PC-3 (cell line): Measurements from ENCODE around the gene SLC9A9. TPM values are rescaled to one million over a fixed set of nuclear protein-coding genes. Genes with fewer than 3 reads are reported as not detected.

Experiments
- ATAC-seq: fragments of 200-7000 bp; cut with Tn5 transposase; 2 replicates; pipeline ENCODE4 v1.9.1; 2020; ENCODE audit warnings: mild to moderate bottlenecking, moderate library complexity
- BruUV-seq: library from RNA; stranded (reverse); fragments of 400-500 nt; replicated peaks from 2 replicates; lab custom pipeline; 2021; lab: Mats Ljungman, UMichigan
- CTCF ChIA-PET: fragments of 300-600 bp; sonication (Branson Sonifier 250); formaldehyde crosslinking; loops from one replicate; lab custom pipeline; 2022; ENCODE audit warnings: antibody characterized with exemption; lab: Charles Lee
- POLR2A ChIA-PET: fragments of 300-600 bp; sonication (Branson Sonifier 250); formaldehyde crosslinking; loops from one replicate; lab custom pipeline; 2022; ENCODE audit warnings: antibody characterized with exemption; ENCODE audit not compliant: unreplicated experiment; lab: Charles Lee
- DNase-seq: peaks from one replicate; pipeline ENCODE4 v3.0.0-alpha.2; 2015
- H2AFZ ChIP-seq: fragments of 300-600 bp; sonication (generic); 2 replicates; pipeline ENCODE4 v1.6.0; 2016; ENCODE audit warnings: antibody characterized with exemption, low read length
- H3F3A ChIP-seq: fragments of 300-600 bp; sonication (generic); one replicate; pipeline ENCODE4 v1.6.0; 2017; ENCODE audit warnings: antibody characterized with exemption, low read length, control low read depth, mild to moderate bottlenecking; ENCODE audit not compliant: unreplicated experiment
- H3K27ac ChIP-seq: fragments of 300-600 bp; sonication (generic); 2 replicates; pipeline ENCODE4 v1.5.1; 2016; ENCODE audit warnings: mild to moderate bottlenecking, low read length
- H3K27me3 ChIP-seq: fragments of 300-600 bp; sonication (generic); 2 replicates; pipeline ENCODE4 v1.6.1; 2016; ENCODE audit warnings: low read length, mixed read lengths
- H3K36me3 ChIP-seq: fragments of 300-600 bp; sonication (generic); 2 replicates; pipeline ENCODE4 v1.6.1; 2016; ENCODE audit warnings: low read depth, mixed run types, low read length, mixed read lengths
- H3K4me1 ChIP-seq: fragments of 300-600 bp; sonication (generic); 2 replicates; pipeline ENCODE4 v1.5.1; 2016; ENCODE audit warnings: low read length; ENCODE audit not compliant: insufficient read depth
- H3K4me2 ChIP-seq: fragments of 300-600 bp; sonication (generic); 2 replicates; pipeline ENCODE4 v1.6.0; 2016; ENCODE audit warnings: low read length
- H3K4me3 ChIP-seq: fragments of 300-600 bp; sonication (generic); 2 replicates; pipeline ENCODE4 v1.5.1; 2016; ENCODE audit warnings: mild to moderate bottlenecking, low read length, mixed read lengths
- H3K79me2 ChIP-seq: fragments of 300-600 bp; sonication (generic); 2 replicates; pipeline ENCODE4 v1.6.1; 2017; ENCODE audit warnings: low read length, mixed read lengths
- H3K9ac ChIP-seq: fragments of 300-600 bp; sonication (generic); 2 replicates; pipeline ENCODE4 v1.6.0; 2016; ENCODE audit warnings: mild to moderate bottlenecking, low read length
- H3K9me2 ChIP-seq: fragments of 300-600 bp; sonication (generic); replicated peaks from 2 replicates; pipeline ENCODE4 v1.6.1; 2016; ENCODE audit warnings: mixed run types, low read length, mixed read lengths
- H3K9me3 ChIP-seq: fragments of 300-600 bp; sonication (generic); 2 replicates; pipeline ENCODE4 v1.6.1; 2016; ENCODE audit warnings: low read length, mixed read lengths
- H4K20me1 ChIP-seq: fragments of 300-600 bp; sonication (generic); 2 replicates; pipeline ENCODE4 v1.6.1; 2016; ENCODE audit warnings: low read length, mixed read lengths
- CTCF ChIP-seq: fragments of 300-600 bp; sonication (generic); conservative IDR thresholded peaks from 2 replicates; pipeline ENCODE4 v1.5.1; 2017; ENCODE audit warnings: antibody characterized with exemption, low read depth, mild to moderate bottlenecking, low read length
- EZH2 ChIP-seq: fragments of 300-600 bp; sonication (generic); IDR thresholded peaks from one replicate; pipeline ENCODE4 v1.6.1; 2017; ENCODE audit warnings: antibody characterized with exemption, mild to moderate bottlenecking, low read length; ENCODE audit not compliant: unreplicated experiment
- EZH2phosphoT487 ChIP-seq: fragments of 300-600 bp; sonication (generic); IDR thresholded peaks from 2 replicates; pipeline ENCODE4 v1.6.1; 2018; ENCODE audit warnings: mild to moderate bottlenecking, antibody characterized with exemption, low read length, borderline replicate concordance
- intact Hi-C: fragments of 100-400 bp; cut with micrococcal nuclease; formaldehyde crosslinking; loops from 2 replicates; pipeline ENCODE4 v1.9.0; 2023
- total RNA-seq: library from RNA; depleted of rRNA; stranded (reverse); fragments of >200 nt; gene quantifications from 2 replicates; pipeline ENCODE4 v1.2.3, GENCODE V29; 2014

The SLC9A9 gene
- total RNA-seq, 1 experiment from 2014 or later = 0.07 TPM

DNA sequence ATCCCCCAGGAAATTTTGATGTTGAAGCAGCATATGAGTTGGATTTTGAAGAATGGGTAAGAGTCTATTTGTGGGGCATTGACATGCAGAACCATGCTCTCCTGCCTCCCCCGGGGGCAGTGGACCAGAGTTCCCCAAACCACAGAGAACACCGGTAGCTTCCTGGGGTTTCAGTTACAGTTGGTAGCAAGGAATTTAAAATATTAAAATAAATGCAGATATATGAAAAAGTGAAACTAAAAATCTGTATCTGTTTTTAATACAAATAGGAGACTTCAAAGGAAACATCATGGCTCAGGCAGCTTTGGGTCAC, 37.4 kb downstream of the SLC9A9 start:
- Histone ChIP-seq H3K9ac (no peak overlapping the region), H3K9me2 (no peaks in the 10 kb centered on the region), H4K20me1 (no peaks in the 10 kb centered on the region), H3K9me3 (no peaks in the 10 kb centered on the region), H3K27ac (no peak overlapping the region), H3K4me1 (no peaks in the 10 kb centered on the region), H3K79me2 (no peaks in the 10 kb centered on the region), H3K27me3 (no peaks in the 10 kb centered on the region), H3F3A (no peaks in the 10 kb centered on the region), H2AFZ (no peak overlapping the region), H3K4me3 (no peak overlapping the region), H3K36me3 (no peaks in the 10 kb centered on the region), H3K4me2 (no peak overlapping the region)
- ATAC-seq = no peak
- no TSS peak for BruUV-seq
- intact Hi-C loops = no loop called here
- no peak for DNase-seq
- POLR2A ChIA-PET = no interaction called here
- CTCF ChIA-PET = no interaction called here
- TF ChIP-seq EZH2phosphoT487 (no peak), CTCF (no peak), EZH2 (no peak)

- TF ChIP-seq EZH2 (no peak), EZH2phosphoT487 (no peak), CTCF (no peak)
- DNase-seq (no peak), ATAC-seq (no peak)
- Histone ChIP-seq H3K9ac (no peak overlapping the region), H3K9me3 (no peaks in the 10 kb centered on the region), H3K4me1 (no peaks in the 10 kb centered on the region), H3K79me2 (no peaks in the 10 kb centered on the region), H3K4me3 (no peak overlapping the region), H4K20me1 (no peaks in the 10 kb centered on the region), H3K27me3 (no peaks in the 10 kb centered on the region), H3K4me2 (no peak overlapping the region), H2AFZ (no peak overlapping the region), H3K36me3 (no peaks in the 10 kb centered on the region), H3K27ac (no peak overlapping the region), H3K9me2 (no peaks in the 10 kb centered on the region), H3F3A (no peaks in the 10 kb centered on the region)
- BruUV-seq = no TSS peak
- intact Hi-C loops = no loop called here
- CTCF ChIA-PET = no interaction called here
- POLR2A ChIA-PET = no interaction called here
Measured at GRCh38 chr3:143810166-143810952, 37.9 kb downstream of the SLC9A9 start.

DNA sequence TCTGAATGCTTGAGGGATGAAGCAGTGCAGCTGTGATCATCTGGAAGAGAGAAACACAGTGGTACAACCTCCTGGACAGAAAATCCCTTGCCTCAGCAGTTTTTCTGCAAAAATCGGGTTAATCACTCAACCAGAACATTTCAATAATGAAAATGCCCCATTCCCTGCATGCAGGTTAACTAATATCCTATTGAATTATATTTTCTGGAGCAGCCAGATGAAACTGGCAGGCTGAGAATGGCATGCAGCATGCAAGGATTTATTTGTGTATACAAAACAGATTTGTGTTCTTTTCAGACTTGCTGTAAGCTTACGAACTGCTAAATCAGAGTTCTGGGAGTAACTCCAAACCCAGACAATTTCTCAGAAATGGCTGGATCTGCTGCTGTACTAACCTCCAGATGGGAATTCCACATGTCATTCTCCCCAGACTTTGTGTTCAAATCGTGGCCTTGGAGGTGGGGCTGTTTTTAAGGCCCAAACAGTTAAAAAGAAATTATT, 39.1 kb downstream of the SLC9A9 start:
- ATAC-seq (no peak), DNase-seq (no peak)
- H3K79me2 ChIP-seq = no peaks in the 10 kb centered on the region
- H3K4me2 ChIP-seq = no peak overlapping the region
- no peaks in the 10 kb centered on the region for H3K9me3 ChIP-seq
- ChIA-PET POLR2A (interaction anchor here (0.6 kb wide), 1 partner anchor 30 kb away, joined by 5 read pairs; no protein-coding TSS in a partner anchor), CTCF (no interaction called here)
- no peaks in the 10 kb centered on the region for H3K27me3 ChIP-seq
- TF ChIP-seq EZH2 (no peak), EZH2phosphoT487 (no peak), CTCF (no peak)
- H3K9ac ChIP-seq = no peak overlapping the region
- H3K27ac ChIP-seq = no peak overlapping the region
- no peaks in the 10 kb centered on the region for H3K9me2 ChIP-seq
- no peaks in the 10 kb centered on the region for H4K20me1 ChIP-seq
- H3F3A ChIP-seq = no peaks in the 10 kb centered on the region
- H2AFZ ChIP-seq = no peak overlapping the region
- intact Hi-C loops = no loop called here
- H3K4me3 ChIP-seq = no peak overlapping the region
- no peaks in the 10 kb centered on the region for H3K4me1 ChIP-seq
- BruUV-seq = no TSS peak
- no peaks in the 10 kb centered on the region for H3K36me3 ChIP-seq
